Esophagus squamous epithelium (tissue), 4 donors: ENCODE results near the gene RFWD3.

Source experiments
- CTCF ChIP-seq, 6 experiments: fragments of 450-650 bp in 4 of 6; fragments of 200-600 bp in 2 of 6; sonication (generic) in 2 of 6; IDR thresholded peaks; one replicate each; pipeline ENCODE4 v1.5.1; 2016 to 2019; ENCODE audit warnings: antibody characterized with exemption in 6 of 6, mild to moderate bottlenecking in 4 of 6, moderate library complexity in 4 of 6
- POLR2A ChIP-seq, 4 donors: fragments of 450-650 bp; IDR thresholded peaks; one replicate each; pipeline ENCODE4 v1.6.1; 2017; ENCODE audit warnings: antibody characterized with exemption in 4 of 4, mild to moderate bottlenecking in 4 of 4, moderate library complexity in 3 of 4

- TF ChIP-seq CTCF (IDR thresholded peaks at IDR 0.05) (no peak), POLR2A (IDR thresholded peaks at IDR 0.05) (no peak)
Measured at GRCh38 chr16:74677868-74678267, 11.2 kb upstream of the RFWD3 start.
